Hematopoietic multipotent progenitor cell treated with erythropoietin and hydrocortisone succinate and interleukin-3 and kit ligand, for 17 days (in vitro differentiated cells): ENCODE results near the gene NLGN1.
"Not testable (repeated sequence)": the region's sequence is repeated elsewhere in the genome, so short reads cannot be mapped to it uniquely, and the experiment has no call there.

Source experiments
- DNase-seq: peaks from one replicate; pipeline ENCODE4 v3.0.0-alpha.2; 2015; ENCODE audit warnings: low spot score

The NLGN1 gene

GRCh38 chr3:173430576-173430975 lies 33.0 kb downstream of the NLGN1 start:
- no peak for DNase-seq

GRCh38 chr3:173439004-173439403 lies 41.5 kb downstream of the NLGN1 start:
- no peak for DNase-seq

DNA sequence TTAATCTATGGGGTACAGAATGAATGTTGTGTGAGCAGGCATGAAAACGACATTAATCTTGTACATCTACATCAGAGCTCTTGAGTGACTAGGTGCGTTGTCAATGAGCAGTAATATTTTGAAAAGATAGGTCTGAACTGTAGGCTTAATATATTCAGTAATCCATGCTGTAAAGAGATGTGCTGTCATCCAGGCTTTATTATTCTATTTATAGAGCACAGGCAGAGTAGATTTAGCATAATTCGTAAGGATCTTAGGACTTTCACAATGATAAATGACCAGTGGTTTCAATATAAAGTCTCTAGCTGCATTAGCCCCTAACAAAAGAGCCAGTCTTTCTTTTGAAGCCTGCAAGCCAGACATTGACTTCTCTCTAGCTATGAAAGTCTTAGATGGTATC lies 43.0 kb downstream of the NLGN1 start:
- DNase-seq, result no peak

DNA sequence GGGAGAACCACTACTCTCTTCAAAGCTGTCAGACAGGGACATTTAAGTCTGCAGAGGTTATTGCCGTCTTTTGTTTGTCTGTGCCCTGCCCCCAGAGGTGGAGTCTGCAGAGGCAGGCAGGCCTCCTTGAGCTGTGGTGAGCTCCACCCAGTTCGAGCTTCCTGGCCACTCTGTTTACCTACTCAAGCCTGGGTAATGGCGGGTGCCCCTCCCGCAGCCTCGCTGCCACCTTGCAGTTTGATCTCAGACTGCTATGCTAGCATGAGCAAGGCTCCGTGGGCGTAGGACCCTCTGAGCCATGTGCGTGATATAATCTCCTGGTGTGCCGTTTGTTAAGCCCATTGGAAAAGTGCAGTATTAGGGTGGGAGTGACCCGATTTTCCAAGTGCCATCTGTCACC lies 54.0 kb downstream of the NLGN1 start:
- not testable (repeated sequence) for DNase-seq

- DNase-seq, result no peak
Observed at GRCh38 chr3:173463250-173463649, 65.7 kb downstream of the NLGN1 start.

- DNase-seq, result no peak
Observed at GRCh38 chr3:173465112-173465511, 67.6 kb downstream of the NLGN1 start.

DNA sequence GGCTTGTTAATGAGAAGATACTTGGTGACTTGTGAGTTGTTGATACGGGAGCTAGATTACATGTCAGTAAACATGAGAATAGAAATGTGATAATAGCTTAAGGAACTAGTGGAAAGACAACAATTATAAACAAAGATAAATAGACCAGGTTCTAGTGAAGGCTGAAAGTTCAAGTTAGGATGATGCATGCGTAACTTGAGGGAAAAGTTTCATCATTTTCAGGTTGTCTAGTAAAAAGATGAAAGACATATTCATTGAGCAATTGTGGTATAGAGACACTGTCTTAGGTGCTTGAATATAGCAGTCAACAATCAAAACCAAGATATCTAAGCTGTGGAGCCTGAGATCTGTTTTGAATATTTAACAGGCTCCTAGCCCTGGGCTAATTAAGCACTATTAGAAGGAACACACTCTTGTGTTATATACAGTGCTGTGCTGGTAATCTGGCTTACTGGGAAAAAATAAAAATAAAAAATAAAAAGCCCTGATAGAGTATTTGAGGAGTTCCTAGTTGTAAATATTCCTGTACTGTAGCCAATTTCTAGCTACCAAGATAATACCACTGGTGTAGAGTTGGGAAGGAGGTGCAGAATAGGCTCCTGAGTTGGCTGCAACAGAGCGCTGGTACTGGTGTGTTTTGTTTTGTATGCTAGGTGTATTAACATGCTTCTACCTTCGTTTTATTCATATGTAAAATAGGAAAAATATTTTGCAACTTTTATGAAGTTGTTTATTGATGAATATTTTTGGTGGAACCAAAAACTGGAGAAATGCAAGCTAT lies 68.5 kb downstream of the NLGN1 start:
- no peak for DNase-seq

GRCh38 chr3:173467501-173467900 lies 70.0 kb downstream of the NLGN1 start:
- no peak for DNase-seq

DNA sequence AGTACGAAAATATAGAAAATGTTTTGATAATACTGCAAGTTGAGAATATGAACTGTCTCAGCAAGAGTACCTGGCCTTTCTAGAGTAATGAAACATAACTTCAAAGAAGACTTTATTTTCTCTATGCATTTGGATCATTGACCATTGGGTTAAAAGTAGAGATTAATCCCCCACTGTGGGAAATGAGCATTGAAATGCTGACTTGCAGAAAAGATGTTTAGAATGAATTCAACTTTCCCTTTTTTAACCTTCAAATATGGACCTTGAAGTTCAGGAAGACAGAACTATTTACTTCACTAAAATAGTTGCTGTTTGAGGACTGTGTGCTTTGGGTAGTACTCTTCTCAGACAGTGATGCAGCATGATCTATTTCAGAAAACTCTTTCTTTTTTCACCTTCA lies 75.7 kb downstream of the NLGN1 start:
- no peak for DNase-seq

- DNase-seq, result no peak
Observed at GRCh38 chr3:173479301-173479700, 81.8 kb downstream of the NLGN1 start.

- no peak for DNase-seq
Observed at GRCh38 chr3:173501931-173502489, 104.5 kb downstream of the NLGN1 start.

- DNase-seq, result no peak
Observed at GRCh38 chr3:173502983-173503568, 105.5 kb downstream of the NLGN1 start.

DNA sequence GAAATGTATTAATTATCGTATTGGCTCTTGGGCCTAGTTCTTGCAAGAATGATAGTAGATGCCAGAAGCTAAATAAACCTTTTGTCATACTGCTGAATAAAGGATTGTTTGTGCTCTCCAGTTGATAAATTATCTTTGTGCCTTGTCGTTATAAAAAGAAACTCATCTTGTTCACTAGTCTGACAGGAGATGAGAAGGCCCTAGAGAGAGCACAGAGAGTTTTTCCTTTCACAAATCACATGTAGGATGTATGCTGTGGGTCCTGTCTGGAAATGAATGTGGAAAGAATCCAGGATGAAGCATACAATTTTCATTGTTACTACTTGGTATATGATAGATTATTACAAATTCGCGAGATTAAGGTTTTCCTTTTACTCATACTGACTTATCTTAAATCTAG lies 113.0 kb downstream of the NLGN1 start:
- DNase-seq, result no peak

- no peak for DNase-seq
Observed at GRCh38 chr3:173513123-173513522, 115.6 kb downstream of the NLGN1 start.

DNA sequence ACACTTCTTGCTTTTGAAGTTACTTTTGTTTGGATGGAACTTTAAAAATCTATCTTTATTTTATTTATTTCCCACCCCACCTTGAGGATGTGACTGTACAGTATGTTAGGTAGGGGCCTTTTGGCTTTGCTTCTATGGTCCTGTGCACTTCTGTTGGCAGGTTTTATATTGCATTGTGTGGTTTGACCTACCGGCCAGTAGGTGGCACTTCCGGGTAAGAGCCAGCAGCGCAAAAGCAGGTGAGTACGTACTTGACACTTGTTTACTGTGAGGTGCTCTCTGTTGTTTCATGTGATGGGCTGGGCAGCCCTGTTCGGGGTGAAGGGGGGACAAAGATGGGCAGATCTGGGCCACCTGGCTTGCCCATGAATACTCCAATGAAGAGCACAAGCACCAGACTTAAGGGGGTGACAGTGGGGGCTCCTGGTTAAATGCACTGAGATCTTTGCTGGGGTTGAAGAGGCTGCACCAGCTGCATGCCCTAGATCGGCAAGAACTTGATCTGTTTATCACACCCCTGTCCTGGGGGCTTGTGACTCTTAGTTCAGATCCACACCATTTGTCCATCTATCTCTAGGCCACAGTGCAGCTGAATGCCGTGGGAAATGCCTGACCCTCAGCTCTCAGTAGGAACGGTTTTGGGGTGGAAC lies 131.6 kb downstream of the NLGN1 start:
- no peak for DNase-seq

GRCh38 chr3:173531602-173532001 lies 134.1 kb downstream of the NLGN1 start:
- DNase-seq, result no peak

- DNase-seq, result no peak
Observed at GRCh38 chr3:173538410-173538809, 140.9 kb downstream of the NLGN1 start.

DNA sequence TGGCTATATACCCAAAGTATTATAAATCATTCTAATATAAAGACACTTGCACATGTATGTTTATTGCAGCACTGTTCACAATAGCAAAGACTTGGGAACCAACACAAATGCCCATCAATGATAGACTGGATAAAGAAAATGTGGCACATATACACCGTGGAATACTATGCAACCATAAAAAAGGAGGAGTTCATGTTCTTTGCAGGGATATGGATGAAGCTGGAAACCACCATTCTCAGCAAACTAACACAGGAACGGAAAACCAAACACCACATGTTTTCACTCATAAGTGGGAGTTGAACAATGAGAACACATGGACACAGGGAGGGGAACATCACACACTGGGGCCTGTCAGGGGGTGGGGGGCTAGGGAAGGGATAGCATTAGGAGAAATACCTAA lies 148.0 kb downstream of the NLGN1 start:
- not testable (repeated sequence) for DNase-seq

GRCh38 chr3:173547070-173547469 lies 149.5 kb downstream of the NLGN1 start:
- no peak for DNase-seq

DNA sequence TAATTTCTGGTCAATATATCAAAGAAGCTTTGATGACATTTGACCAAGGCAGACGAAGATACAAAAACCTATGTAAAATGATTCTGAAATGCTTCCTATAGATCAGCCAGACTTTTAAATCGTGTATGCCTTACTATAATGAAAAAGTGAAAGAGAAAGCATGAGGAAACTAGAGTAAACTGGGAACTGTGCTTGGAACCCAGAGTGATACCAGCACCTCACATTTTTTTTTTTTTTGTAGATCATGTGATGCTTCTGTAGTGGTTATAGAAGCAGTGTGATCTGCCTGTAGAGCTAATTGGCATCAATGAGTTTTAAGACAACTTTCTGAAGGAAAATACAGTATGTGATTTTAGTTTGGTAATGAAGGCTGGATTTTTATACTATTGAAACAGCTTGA lies 150.7 kb downstream of the NLGN1 start:
- no peak for DNase-seq

DNA sequence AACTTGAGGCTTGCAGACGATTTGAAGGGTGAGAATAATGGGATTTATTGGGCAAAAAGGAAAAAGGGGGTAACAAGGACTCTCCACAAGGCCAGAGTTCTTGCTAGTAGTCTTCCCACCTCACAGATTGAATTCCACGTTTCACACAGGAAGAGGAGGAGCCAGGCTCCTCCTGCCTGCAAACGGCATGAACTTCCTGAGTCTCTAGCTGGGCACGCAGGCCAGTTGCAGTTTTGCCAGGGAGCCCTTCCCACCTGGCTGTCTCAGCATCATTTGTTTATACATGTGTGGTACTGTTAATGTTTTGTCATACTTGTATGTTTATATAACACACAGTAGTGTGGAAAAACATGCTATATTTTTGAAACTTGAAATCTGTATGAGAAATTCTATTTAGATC lies 155.0 kb downstream of the NLGN1 start:
- DNase-seq, result no peak

- no peak for DNase-seq
Observed at GRCh38 chr3:173553635-173554280, 156.2 kb downstream of the NLGN1 start.

- no peak for DNase-seq
Observed at GRCh38 chr3:173556546-173556945, 159.0 kb downstream of the NLGN1 start.
